VCaP (cell line): Measurements from ENCODE around the gene LENG8.

Experiments
- H3K27ac ChIP-seq: fragments of 450-650 bp; 2 replicates; pipeline ENCODE4 v1.5.1; 2017
- TF ChIP-seq, protein P1 (sequence below): fragments of 450-650 bp; conservative IDR thresholded peaks from 2 replicates; pipeline ENCODE4 v1.5.1; 2017; ENCODE audit warnings: mild to moderate bottlenecking, moderate library complexity

Gene LENG8

DNA sequence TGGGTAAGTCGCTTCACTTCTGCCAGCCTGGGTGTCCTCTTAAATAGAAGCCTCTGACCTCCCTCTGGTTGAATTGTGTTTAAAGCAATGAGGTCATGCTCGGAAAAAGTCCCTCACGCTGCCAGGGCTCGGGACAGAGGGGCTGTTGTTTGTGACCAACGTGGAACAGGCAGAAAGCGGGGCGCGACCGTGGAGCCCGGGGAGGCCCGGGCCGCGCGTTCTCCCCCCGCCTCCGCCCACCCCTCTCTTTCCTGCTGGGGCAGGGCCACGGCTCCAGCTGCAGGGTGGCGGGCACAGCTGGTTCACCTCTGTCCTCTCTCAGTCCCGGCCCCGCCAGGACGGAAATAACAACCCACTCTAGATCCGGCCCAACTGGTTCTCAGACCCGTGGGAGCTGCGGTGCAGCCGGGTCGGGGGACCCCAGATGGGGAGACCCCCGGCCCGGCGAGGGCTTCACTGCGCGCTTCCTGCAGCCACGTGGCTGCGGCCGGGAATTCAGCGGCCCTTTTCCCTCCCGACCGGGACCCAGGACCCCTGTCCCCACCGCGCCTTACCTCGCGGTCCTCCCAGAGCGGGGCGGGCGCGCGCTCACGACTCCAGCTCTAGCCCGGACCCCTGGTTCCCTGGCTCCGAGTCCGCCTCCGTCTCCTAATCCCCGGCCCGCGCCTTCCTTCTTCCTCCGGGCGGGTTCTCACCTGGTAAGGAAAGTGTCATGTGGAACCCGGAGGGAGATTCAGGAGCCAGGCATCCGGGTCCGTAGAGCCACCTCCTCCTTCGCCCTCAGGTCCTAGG, 22.2 kb downstream of the LENG8 start:
- TF ChIP-seq, protein P1, sequence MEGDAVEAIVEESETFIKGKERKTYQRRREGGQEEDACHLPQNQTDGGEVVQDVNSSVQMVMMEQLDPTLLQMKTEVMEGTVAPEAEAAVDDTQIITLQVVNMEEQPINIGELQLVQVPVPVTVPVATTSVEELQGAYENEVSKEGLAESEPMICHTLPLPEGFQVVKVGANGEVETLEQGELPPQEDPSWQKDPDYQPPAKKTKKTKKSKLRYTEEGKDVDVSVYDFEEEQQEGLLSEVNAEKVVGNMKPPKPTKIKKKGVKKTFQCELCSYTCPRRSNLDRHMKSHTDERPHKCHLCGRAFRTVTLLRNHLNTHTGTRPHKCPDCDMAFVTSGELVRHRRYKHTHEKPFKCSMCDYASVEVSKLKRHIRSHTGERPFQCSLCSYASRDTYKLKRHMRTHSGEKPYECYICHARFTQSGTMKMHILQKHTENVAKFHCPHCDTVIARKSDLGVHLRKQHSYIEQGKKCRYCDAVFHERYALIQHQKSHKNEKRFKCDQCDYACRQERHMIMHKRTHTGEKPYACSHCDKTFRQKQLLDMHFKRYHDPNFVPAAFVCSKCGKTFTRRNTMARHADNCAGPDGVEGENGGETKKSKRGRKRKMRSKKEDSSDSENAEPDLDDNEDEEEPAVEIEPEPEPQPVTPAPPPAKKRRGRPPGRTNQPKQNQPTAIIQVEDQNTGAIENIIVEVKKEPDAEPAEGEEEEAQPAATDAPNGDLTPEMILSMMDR, result no peak
- peak overlapping the region; percentile 65; the same call in 1 of the 2 replicates for H3K27ac ChIP-seq

DNA sequence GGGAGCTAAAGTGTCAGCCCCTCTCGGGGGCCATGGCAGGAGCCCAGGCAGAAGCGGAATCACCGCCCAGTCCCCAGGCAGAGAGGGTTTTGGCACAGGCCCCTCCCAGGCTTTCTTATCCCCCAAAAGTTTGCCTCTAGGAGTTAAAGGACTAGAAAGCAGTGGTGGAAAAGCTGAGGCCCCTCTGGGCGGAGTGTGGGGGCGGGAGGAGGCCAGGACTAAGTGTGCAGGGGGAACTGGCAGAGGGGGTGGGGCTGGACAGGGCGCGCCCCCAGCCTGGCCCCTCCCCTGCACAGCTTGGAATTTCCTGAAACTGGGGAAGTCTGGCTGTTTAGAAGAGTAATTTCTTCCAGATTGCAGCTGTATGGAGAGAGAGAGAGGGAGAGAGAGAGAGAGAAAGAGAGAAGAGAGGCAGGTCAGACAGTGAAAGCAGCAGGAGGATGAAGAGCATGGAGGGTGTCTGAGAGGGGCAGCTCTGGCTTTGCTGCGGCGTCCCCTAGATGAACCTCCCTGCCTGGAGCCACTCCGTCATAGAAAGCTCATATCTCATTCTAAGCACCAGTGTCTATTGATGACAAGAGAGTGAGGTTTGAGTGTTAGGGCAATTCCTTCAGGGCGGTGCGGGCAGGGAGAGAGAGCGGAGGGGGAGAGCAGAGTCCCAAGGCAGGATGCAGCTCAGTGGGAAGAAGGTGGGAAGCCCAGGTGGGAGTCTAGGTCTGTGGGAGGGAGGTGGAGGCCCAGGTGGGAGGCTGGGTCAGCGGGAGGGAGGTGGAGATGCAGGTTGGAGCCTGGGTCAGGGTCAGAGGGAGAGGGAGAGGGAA, 24.3 kb downstream of the LENG8 start, which contains the start of gene CDC42EP5:
CDC42EP5 (minus strand) TSS at position 226 of the 821 bp plus-strand sequence. CDS start 7,749 bp downstream, outside the sequence.
- H3K27ac ChIP-seq, result no peak within 1 kb of the TSS
- TF ChIP-seq, protein P1, result no peak

DNA sequence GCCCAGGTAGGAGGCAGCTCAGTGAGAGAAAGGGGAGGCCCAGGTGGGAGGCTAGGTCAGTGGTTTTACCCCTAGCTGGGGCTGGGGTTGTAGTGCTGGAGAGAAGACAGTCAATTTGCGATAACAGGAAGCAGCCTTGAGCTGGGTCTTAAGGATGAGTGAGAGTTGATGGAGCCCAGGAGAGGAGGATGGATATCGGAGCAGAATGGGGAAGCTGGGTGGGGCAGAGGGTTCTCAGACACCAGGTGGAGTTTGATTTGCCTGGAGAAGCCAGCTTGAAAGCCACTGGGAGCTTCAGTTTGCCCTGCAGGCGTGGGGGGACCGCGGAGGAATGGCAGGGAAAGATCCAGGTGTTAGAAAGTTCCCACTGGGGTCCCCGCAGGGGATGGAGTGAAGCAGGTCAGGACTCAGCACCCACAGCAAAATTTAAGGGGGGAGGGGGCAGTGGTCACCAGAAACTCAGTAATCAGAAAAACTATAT, 24.9 kb downstream of the LENG8 start:
- no peak overlapping the region for H3K27ac ChIP-seq
- TF ChIP-seq, protein P1, result no peak

DNA sequence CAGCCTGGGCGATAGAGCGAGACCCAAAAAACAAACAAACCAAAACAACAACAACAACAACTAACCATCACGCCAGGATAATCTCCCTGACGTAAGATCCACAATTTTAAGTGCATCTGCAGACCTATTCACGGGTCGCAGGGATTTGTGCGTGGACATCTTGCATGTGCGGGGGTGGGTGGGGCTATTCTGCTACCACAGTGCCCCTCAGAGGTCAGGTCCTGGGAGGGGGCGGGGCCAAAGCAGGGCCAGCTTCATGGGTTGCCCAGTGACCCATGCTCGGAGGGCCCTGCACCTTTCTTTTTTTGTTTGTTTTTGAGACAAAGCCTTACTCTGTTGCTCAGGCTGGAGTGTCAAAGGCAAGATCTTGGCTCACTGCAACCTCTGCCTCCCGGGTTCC, 26.7 kb downstream of the LENG8 start:
- TF ChIP-seq, protein P1, result no peak
- H3K27ac ChIP-seq, result no peak overlapping the region

DNA sequence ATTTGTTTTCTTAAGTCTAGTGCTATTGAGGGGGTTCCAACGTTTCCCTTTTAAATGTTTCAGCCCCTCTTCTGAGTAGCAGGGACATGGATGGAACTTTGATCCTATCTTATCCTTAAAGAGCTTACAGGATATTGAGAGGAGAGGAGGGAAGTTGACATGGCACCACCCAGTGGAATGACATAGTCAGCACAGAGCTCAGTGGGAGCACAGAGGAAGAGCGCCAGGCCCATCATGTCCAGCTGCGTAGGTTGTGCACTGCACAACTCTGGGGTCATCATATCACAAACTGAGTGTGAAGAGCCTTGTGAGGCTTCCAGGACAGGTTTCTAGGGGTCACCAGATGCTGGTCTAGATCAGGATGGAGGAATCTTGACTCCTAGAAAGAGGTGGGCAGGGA, 28.7 kb downstream of the LENG8 start:
- TF ChIP-seq, protein P1, result peak; percentile 37; the same call in 1 of the 2 replicates

DNA sequence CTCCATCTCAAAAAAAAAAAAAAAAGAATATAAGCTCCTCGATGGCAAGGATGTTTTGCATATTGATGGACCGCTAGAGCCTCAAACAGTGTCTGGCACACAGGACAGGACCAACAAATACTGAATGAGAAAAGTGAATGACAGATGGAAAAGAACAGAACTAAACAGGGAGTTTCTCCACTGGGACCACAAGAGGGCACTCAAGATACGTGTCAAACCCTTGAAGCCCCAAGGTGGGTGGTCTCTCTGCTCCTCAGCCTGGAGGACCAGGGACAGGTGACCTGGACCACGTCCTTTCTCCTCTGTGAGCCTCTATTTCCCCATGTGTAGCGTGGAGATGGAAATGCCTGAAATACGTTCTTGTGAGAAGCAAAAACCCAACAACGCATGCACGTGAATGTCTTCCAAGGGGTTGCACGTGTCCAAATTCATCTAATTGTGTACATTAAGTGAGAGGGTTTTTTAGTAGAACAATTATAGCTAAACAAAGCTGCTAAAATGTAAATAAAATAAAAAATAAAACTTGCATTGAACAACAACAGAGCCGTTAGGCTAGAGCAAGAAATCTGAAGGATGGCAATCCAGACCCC, 29.8 kb downstream of the LENG8 start:
- H3K27ac ChIP-seq, result no peak overlapping the region
- TF ChIP-seq, protein P1, result peak; percentile 88

More for the DNA sequence above, 28.7 kb downstream of the LENG8 start:
- no peak overlapping the region for H3K27ac ChIP-seq

DNA sequence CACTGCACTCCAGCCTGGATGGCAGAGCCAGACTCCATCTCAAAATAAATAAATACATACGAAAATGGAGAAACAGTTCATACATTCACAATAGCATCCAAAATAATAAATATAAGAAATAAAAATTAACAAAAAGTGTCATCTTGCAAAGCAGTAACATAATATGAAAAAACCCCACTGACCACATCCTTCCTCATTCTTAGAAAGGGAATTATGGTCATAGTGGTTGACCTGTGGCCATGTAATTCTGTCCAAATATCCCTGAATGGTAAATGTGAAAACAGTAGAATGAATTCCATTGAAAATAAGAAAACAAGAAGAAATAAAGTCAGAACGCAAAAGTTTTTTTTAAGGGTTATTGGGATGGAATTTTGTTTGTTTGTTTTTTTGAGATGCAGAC, 31.1 kb downstream of the LENG8 start:
- TF ChIP-seq, protein P1, result no peak
- no peak overlapping the region for H3K27ac ChIP-seq
